ENCODE results near the gene WDR54.
"Not testable (repeated sequence)": the region's sequence is repeated elsewhere in the genome, so short reads cannot be mapped to it uniquely, and the experiment has no call there.

Gene WDR54

DNA sequence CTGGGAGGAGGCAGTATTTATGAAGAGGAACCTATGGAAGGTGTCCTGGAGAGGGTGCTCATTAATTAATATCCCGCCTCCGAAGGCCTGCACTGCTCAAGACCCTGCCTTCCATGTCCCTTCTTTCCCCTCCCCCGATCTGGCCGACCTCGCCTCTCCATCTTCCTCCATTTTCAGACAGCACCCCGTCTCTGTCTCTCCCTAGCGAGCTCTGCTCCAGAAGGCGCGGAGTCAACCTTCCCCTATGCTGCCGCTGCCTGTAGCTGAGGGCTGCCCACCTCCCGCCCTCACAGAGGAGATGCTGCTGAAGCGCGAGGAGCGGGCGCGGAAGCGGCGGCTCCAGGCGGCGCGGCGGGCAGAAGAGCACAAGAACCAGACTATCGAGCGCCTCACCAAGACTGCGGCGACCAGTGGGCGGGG lies 35.6 kb downstream of the WDR54 start:
- DNase-seq (ENCODE audit: low spot score), result no peak

DNA sequence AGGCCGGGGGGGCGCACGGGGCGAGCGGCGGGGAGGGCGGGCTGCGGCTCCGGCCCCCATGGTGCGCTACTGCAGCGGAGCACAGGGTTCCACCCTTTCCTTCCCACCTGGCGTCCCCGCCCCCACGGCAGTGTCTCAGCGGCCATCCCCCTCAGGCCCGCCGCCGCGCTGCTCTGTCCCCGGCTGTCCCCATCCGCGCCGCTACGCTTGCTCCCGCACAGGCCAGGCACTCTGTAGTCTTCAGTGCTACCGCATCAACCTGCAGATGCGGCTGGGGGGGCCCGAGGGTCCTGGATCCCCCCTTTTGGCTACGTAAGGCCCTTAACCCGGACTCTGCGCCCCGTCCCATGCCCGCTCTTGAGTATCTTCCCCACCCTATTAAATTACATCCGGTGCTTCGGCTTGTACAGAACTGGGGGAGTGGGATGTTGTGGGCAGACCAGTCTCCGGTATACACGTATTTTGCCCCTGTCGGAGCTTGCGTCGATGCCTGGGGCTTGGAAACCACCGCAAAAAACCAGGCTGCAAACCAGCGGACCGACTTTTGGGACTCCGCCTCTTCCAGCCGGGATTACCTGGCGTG lies 36.1 kb downstream of the WDR54 start:
- peak; percentile 85 for DNase-seq (ENCODE audit: low spot score)

DNA sequence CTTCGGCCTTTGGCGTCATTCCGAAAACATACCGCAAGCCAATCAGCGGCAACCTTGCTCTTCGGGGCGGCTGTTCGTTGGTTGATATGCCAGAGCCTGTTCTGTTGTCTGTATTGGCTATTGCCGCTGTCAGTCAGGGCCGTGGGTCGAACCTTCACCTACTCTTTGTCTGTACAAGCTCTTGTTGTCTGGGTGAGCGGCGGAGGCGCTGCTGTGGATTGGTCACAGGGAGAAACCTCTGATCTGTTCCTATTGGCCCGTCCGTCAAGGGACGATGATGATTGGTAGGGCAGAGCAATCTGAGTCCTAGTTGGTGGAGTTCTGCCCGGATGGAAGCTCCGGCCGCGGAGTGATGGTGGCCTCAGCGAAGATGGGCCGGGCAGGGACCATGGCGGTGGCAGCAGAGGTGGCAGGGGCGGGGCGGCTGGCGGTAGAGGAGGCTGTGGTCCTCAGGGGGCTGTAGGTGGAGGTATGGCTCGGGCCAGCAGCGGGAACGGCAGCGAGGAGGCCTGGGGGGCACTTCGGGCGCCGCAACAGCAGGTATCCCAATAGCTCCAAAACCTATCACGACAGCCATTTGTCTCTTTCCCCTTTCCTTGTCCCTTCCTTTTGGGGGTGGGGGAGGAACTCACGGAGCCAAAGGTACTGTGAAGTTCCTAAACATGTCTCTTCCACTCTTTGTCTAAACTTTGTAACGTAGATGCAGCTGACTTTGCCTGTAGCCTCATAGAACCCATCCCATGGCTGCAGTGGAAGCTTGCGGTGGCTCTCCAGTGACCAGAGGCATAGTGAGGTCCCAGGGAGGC lies 36.8 kb downstream of the WDR54 start, which contains the start of gene WBP1:
Gene WBP1, plus strand, starts transcription at position 307 of the 806 bp plus-strand sequence. Its CDS starts 165 bp downstream, at position 472.
- DNase-seq (ENCODE audit: low spot score), result peak; percentile 99

DNA sequence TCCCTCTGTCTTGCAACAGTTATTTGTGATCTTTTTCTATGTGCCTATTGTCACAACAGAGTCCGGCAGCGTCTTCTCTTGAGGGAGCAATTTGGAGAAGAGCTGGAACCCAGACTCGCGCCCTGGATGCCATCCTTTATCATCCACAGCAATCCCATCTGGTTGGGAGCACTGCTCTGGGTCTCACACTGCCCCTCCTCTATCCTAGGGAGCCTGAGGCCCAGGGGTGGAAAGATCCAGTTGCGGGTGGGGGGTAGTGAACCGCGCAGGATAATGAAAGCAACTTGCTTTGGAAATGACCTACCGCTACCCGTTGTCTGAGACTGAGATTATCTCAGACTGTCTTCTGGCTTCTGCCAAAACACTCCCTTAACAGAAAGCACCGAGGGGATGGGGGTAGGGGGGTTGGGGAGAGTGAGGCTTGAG lies 37.4 kb downstream of the WDR54 start:
- no peak for DNase-seq (ENCODE audit: low spot score)

DNA sequence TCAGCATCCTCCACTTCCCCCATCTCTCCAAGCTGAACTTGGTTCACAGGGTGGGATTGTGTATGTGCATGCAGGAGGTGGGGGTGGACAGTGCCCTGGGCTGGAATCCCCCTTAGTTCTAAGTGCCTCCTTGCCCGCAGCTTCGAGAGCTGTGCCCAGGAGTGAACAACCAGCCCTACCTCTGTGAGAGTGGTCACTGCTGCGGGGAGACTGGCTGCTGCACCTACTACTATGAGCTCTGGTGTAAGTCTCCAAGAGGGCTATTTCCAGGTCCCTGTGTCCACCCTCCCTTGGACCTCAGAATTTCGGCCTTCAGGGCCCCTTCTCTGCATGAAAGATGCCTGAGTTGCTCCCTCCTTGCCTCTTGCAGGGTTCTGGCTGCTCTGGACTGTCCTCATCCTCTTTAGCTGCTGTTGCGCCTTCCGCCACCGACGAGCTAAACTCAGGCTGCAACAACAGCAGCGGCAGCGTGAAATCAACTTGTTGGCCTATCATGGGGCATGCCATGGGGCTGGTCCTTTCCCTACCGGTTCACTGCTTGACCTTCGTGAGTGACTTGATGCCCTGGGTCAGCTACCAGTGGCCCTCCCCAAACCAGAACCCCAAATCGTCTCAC lies 38.1 kb downstream of the WDR54 start:
- DNase-seq (ENCODE audit: low spot score), result not testable (repeated sequence)

DNA sequence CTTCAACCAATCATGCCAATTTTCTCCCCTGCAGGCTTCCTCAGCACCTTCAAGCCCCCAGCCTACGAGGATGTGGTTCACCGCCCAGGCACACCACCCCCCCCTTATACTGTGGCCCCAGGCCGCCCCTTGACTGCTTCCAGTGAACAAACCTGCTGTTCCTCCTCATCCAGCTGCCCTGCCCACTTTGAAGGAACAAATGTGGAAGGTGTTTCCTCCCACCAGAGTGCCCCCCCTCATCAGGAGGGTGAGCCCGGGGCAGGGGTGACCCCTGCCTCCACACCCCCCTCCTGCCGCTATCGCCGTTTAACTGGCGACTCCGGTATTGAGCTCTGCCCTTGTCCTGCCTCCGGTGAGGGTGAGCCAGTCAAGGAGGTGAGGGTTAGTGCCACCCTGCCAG lies 38.7 kb downstream of the WDR54 start:
- not testable (repeated sequence) for DNase-seq (ENCODE audit: low spot score)

DNA sequence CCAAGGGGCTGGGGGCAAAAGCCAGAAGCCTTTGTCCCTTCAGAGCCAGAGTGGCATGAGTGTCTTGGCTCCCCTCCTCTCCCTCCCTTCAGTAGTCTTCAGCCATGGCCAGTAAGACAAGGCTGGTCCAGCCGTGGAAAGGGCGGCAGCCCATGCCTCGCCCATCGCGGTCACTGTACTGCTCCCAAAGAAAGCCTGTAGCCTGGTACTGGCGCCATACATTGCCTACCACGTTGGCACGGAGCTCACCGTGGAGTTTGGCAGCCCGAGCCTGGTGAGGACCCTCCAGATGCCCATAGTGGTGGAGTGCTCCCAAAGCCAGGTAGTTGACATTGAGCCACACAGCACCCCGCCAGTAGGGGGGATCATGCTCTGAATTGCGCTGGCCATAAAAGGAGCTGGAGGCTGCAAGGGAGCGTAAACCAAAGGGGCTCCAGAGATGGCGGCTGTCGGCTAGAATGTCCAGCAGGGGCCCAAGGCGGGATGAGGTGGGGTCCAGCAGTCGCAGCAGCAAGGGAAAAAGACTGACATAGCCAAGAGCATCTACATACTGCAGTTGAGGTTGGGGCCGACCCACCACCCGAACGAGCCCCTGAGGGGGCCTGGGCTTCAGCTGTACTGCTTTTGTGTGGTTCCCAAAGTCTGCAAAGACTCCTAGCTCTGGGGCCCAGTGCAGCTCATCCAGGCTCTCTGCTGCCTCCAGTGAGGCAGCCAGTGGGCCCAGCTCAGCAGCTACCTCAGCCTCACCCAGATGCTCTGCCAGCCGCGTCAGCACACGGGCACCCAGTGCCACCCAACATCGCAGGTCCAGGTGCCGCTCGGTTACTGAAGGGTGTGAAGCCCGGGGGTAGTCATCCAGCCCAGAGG lies 39.9 kb downstream of the WDR54 start:
- DNase-seq (ENCODE audit: low spot score), result no peak

DNA sequence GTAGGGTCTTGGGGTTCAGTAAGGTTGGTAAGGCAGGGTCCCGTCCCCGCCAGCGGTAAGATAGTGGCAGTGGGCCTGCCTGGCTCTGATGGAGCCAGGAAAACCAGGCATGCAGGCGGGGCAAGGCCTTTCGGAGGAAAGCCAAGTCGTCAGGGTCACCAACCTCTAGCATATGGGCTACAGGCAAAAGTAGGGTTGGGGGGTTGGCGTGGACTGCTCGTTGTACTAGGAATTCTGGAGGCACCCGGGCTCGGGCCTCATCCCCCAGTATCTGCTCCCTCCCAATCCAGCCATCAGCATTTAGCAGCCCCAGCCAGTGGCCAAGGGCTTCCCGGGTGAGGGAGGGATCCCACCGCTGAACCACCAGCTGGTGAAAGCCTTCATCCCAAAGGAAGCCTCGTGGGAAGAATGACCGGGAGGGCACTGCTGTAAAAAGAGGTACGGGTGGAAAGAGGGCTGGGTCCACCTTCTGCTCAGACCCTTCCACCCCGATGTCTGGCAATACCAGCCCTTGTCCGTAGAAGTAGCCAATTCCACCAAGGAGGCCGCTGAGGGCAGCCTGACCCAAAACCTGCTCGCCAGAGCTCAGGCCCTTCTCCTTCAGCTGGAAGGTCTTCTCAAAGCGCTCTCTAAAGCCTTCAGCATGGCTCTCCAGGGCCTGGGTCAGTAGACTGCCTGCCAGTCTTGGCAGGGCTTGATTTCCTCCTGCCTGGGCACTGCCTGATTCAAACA lies 40.7 kb downstream of the WDR54 start:
- DNase-seq (ENCODE audit: low spot score), result no peak

DNA sequence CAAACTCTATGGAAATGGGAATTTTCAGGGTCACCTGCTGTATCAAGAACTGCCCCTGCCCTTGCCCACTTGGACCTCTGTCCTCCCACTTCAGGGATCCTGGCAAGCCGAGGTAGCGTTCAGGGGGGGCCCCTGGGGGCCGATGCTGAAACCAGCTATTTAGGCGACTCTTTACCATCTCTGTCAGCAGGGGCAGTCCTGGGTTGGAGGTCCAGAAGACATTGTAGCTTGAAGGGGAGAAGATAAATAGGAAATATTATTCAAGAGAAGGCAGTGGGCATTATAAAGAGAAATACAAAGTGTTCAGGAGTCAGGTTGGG lies 41.2 kb downstream of the WDR54 start:
- no peak for DNase-seq (ENCODE audit: low spot score)

DNA sequence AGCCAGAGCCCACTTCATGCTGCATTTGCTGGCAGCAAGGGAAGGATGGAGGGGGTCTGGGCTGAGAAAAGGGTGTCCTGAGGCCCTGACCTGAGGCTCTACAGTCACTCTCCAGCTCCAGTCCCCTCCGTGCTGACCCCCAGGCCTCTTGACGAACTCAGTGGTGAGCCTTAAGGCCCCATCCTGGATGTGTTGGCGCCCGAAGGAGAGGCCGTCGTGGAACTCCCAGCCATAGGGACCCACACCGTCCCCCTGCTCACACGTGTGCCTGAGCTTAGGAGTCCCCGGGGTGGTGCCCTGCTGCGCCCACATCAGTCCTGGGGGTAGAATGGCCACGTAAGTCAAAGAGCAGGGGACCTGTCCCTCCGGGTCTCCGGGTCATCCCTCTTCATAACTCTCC lies 42.9 kb downstream of the WDR54 start:
- DNase-seq (ENCODE audit: low spot score), result no peak

DNA sequence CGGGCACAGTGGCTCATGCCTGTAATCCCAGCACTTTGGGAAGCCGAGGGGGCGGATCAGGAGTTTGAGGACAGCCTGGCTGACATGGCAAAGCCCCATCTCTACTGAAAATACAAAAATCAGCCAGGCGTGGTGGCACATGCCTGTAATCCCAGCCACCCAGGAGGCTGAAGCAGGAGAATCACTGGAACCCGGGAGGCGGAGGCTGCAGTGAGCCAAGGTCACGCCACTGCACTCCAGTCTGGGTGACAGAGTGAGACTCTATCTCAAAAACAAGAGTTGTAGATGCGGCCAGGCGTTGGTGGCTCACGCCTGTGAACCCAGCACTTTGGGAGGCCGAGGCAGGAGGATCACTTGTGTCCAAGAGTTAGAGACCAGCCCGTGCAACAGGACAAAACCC lies 49.2 kb downstream of the WDR54 start:
- DNase-seq (ENCODE audit: low spot score), result not testable (repeated sequence)

DNA sequence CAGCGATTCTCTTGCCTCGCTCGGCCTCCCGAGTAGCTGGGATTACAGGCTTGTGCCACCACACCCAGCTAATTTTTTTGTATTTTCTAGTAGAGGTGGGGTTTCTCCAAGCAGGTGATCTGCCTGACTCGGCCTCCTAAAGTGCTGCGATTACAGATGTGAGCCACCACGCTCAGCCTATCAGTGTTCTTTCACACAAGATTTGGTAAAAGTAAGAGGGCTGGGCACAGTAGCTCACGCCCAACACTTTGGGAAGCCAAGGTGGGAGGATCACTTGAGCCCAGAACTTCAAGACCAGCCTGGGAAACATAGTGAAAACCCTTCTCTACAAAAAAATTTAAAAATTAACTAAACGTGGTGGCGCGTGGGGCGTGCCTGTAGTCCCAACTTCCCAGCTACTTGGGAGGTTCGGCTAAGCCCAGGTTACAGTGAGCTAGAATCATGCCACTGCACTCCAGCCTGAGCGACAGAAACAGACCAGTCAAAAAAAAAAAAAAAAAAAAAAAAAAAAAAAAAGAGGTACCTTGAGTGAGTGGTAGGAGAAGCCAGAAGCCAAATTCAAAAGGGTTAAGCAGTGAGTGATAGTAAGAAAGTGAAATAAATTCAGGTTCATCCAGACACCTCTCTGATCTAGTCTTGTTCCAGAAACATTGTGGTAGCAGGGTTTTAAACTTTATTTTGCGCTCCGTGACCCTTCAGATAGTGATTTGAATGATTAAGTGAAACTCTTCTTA lies 50.0 kb downstream of the WDR54 start:
- DNase-seq (ENCODE audit: low spot score), result no peak

DNA sequence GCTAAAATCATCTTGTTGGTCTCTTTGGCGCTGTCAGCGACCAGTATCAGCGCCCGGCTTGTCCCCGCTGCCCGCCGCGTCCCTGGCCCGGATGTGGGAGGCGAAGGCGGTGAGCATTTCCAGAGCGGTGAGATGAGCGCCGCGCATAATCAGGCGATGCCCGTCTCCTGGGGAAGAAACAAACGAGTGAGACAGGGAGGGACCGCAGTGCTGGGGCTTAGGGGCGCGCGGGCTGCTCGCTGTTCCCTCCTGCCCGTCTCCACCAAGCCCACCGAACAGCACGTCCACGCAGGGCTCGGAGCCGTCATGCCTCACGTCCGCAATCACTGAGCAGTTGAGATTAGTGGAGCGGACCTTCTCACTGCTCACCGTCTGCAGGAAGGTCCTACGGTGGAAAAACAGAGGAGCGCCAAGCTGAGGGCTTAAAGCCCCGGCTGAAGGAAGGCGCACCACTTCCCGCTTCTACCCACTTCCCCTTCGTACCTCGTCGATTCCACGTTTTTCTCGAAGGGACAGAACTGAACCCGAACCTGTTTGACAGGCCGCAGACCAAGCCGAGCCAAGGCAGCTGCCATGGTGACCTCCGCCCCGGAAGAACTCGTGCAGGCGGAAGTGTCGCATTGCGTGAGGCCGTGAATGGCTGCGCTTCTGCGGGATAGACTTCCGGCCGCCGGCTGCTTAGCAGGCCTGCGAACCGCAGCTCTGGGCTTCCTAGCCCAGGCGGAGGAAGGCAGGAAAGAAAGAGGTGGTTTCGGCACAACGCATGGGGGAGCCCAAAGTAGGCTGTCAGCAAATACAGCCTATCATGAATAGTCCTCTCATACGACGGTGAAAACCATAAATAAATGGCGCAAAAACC lies 50.8 kb downstream of the WDR54 start, which contains the start of gene MRPL53:
Gene MRPL53, minus strand, starts transcription at position 595 of the 859 bp plus-strand sequence. Its CDS starts 20 bp downstream, at position 575.
- DNase-seq (ENCODE audit: low spot score), result peak; percentile 95

DNA sequence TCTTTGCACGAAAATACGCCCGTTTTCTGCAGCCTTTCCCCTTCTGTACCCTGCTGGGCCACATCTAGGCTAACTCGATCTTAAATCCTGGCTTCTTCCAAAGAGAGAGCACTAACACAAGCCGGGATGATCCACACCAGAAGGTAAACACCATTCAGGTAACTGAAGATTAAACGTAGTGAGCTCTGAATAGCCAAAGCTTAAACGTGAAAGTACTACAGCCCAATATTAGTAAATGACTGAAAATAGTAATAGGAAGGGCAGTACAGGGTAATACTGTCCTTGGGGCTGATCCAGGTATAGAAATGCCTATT lies 51.4 kb downstream of the WDR54 start:
- DNase-seq (ENCODE audit: low spot score), result no peak

DNA sequence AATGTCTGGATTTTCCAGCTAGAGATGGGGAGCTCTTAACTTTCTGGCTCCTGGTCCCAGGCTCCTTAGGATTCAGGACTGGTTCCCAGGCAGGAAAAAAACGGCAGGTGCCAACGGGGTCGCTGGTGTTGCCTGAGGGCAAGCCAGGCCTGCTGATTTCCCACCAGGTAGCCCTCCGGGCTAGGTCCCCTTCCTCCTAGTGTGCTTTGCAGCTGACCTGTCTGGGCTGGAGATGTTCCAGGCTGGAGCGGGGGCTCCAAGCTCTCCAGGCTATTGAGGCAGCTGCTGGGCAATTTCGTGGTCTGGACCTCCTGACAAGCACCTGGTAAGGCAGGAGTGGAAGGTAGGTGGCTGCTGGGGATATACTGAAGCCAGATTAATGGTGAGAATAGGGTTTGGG lies 53.0 kb downstream of the WDR54 start:
- no peak for DNase-seq (ENCODE audit: low spot score)

DNA sequence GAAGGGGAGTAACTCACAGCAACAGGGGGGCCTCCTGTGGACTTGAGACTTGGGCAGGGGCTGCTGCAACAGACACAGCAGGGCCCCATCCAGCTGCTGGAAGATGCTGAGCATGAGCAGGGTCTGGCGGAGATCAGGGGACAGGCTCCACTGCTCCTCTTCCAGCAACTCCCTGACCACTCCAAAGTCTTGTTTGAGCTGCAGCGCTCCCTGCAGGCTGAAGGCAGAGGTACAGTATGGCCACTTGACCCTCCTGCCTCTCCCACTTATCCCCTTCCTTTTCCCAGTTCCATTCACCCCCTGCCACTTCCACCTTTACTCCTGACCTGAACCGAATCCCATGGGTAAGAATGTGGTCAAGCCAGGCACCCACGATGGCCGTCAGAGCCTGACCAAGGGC lies 53.4 kb downstream of the WDR54 start:
- DNase-seq (ENCODE audit: low spot score), result no peak
